HepG2 (cell line): Measurements from ENCODE around the gene PRDM8. TPM values are rescaled to one million over a fixed set of nuclear protein-coding genes. Genes with fewer than 3 reads are reported as not detected.

Experiments
- ATAC-seq: fragments of 200-7000 bp; cut with Tn5 transposase; 3 replicates; pipeline ENCODE4 v1.9.1; 2020; ENCODE audit warnings: mild to moderate bottlenecking, moderate library complexity
- BruUV-seq: library from RNA; stranded (reverse); fragments of 400-500 nt; replicated peaks from 2 replicates; lab custom pipeline; 2021; lab: Mats Ljungman, UMichigan
- CTCF ChIA-PET: fragments of 300-600 bp; formaldehyde crosslinking; extraction: SDS; loops from one replicate; lab custom pipeline; 2021; ENCODE audit warnings: low total read pairs, inconsistent platforms, low intra/inter-chr PET ratio; lab: Yijun Ruan, JAX
- POLR2A ChIA-PET: fragments of 350-600 bp; sonication (Branson Sonifier 250); formaldehyde crosslinking; loops from one replicate; lab custom pipeline; 2020; ENCODE audit warnings: antibody characterized with exemption, inconsistent platforms; lab: Yijun Ruan, JAX
- DNase-seq: peaks from one replicate; pipeline ENCODE4 v3.0.0-alpha.2; 2015; ENCODE audit warnings: low spot score
- FAIRE-seq: peaks from 3 replicates; lab custom pipeline; 2011; peaks lifted over from hg19 to GRCh38; lab: Jason Lieb, UNC
- H2AFZ ChIP-seq: one replicate; pipeline ENCODE4 v1.6.1; 2011; ENCODE audit warnings: low read length, inconsistent platforms
- H3K27ac ChIP-seq: fragments of 300-600 bp; 3 replicates; pipeline ENCODE4 v1.8.0; 2011; ENCODE audit warnings: mixed run types, mild to moderate bottlenecking, mixed read lengths, low read length, inconsistent platforms; ENCODE audit not compliant: insufficient read depth; ENCODE audit errors: extremely low read length
- H3K27me3 ChIP-seq, 2 experiments: fragments of 200-600 bp in 1 of 2; 2 replicates in 1 of 2; 3 replicates in 1 of 2; pipeline versions ENCODE4 v1.6.0 to v1.8.0; 2011; ENCODE audit warnings: low read length in 2 of 2, mild to moderate bottlenecking in 2 of 2, moderate library complexity in 2 of 2, inconsistent platforms in 1 of 2; ENCODE audit not compliant: insufficient read depth in 2 of 2, control insufficient read depth in 1 of 2
- H3K36me3 ChIP-seq, 2 experiments: fragments of 200-600 bp in 1 of 2; replicated peaks in 1 of 2; 2 replicates in 1 of 2; 3 replicates in 1 of 2; pipeline versions ENCODE4 v1.5.1 to v1.8.0; 2011; ENCODE audit warnings: low read length in 2 of 2, inconsistent platforms in 1 of 2; ENCODE audit not compliant: insufficient read depth in 2 of 2, control insufficient read depth in 1 of 2
- H3K4me1 ChIP-seq: 2 replicates; pipeline ENCODE4 v1.5.1; 2012; ENCODE audit warnings: low read length, inconsistent platforms; ENCODE audit not compliant: insufficient read depth
- H3K4me2 ChIP-seq: 2 replicates; pipeline ENCODE4 v1.6.0; 2011; ENCODE audit warnings: low read depth, low read length, inconsistent platforms
- H3K4me3 ChIP-seq, 3 experiments: fragments of 200-600 bp in 1 of 3; sonication (generic), shearing (Covaris generic) in 1 of 3; replicated peaks in 1 of 3; 2 replicates each; pipeline ENCODE4 v1.5.1; 2011 to 2016; ENCODE audit warnings: low read length in 3 of 3, inconsistent platforms in 2 of 3, low read depth in 2 of 3, mild to moderate bottlenecking in 2 of 3, control low read depth in 1 of 3, mixed read lengths in 1 of 3; ENCODE audit not compliant: insufficient read depth in 1 of 3
- H3K79me2 ChIP-seq: one replicate; pipeline ENCODE4 v1.6.1; 2011; ENCODE audit warnings: low read length, inconsistent platforms; ENCODE audit not compliant: insufficient read depth
- H3K9ac ChIP-seq: 2 replicates; pipeline ENCODE4 v1.6.0; 2011; ENCODE audit warnings: mild to moderate bottlenecking, low read depth, low read length, inconsistent platforms; ENCODE audit not compliant: insufficient read depth
- H3K9me3 ChIP-seq: 2 replicates; pipeline ENCODE4 v1.5.1; 2012; ENCODE audit warnings: mild to moderate bottlenecking, low read length
- H4K20me1 ChIP-seq: 2 replicates; pipeline ENCODE4 v1.6.0; 2011; ENCODE audit warnings: inconsistent platforms, mild to moderate bottlenecking, low read length, moderate library complexity; ENCODE audit not compliant: insufficient read depth
- ATF7-NPFF ChIP-seq: sonication (generic); formaldehyde crosslinking; IDR thresholded peaks from 2 replicates; pipeline ENCODE4 v1.8.1; 2023; ENCODE audit warnings: mild to moderate bottlenecking, low read depth, missing genetic modification reagents, moderate library complexity
- CBX2 ChIP-seq, 2 experiments: fragments of 200-600 bp in 1 of 2; sonication (generic); formaldehyde crosslinking in 1 of 2; IDR thresholded peaks; 2 replicates each; pipeline versions ENCODE4 v1.7.0 to v1.8.1; 2018 to 2022; ENCODE audit warnings: low read depth in 2 of 2, low read length in 1 of 2, mild to moderate bottlenecking in 1 of 2, missing genetic modification reagents in 1 of 2
- FOXM1 ChIP-seq: sonication (generic); formaldehyde crosslinking; IDR thresholded peaks from 2 replicates; pipeline ENCODE4 v1.5.0; 2020; ENCODE audit warnings: missing genetic modification reagents
- GMEB2 ChIP-seq: IDR thresholded peaks from 2 replicates; pipeline ENCODE4 v1.6.1; 2016; ENCODE audit warnings: missing biosample characterization, missing genetic modification reagents, low read depth
- GZF1 ChIP-seq: sonication (generic); formaldehyde crosslinking; IDR thresholded peaks from 2 replicates; pipeline ENCODE4 v1.5.1; 2020; ENCODE audit warnings: mild to moderate bottlenecking, missing genetic modification reagents
- HMG20B ChIP-seq: conservative IDR thresholded peaks from 2 replicates; pipeline ENCODE4 v1.6.1; 2016; ENCODE audit warnings: missing genetic modification reagents, missing compliant biosample characterization
- HOXA9 ChIP-seq: sonication (generic); formaldehyde crosslinking; IDR thresholded peaks from 2 replicates; pipeline ENCODE4 v1.8.1; 2022; ENCODE audit warnings: missing genetic modification reagents, mild to moderate bottlenecking, moderate library complexity, borderline replicate concordance
- REPIN1 ChIP-seq: sonication (generic); formaldehyde crosslinking; IDR thresholded peaks from 2 replicates; pipeline ENCODE4 v1.8.0; 2022; ENCODE audit warnings: missing genetic modification reagents, low read depth, mild to moderate bottlenecking, borderline replicate concordance
- RNF2 ChIP-seq: fragments of 450-650 bp; conservative IDR thresholded peaks from 2 replicates; pipeline ENCODE4 v1.6.1; 2016; ENCODE audit warnings: low read depth
- SATB2 ChIP-seq: sonication (generic); formaldehyde crosslinking; IDR thresholded peaks from 2 replicates; pipeline ENCODE4 v1.5.0; 2020; ENCODE audit warnings: missing genetic modification reagents
- SIN3A ChIP-seq: IDR thresholded peaks from 2 replicates; pipeline ENCODE4 v1.6.1; 2011; ENCODE audit warnings: low read depth, mild to moderate bottlenecking, control low read depth, low read length, borderline replicate concordance
- TP53 ChIP-seq: sonication (generic); formaldehyde crosslinking; conservative IDR thresholded peaks from 2 replicates; pipeline ENCODE4 v1.4.0; 2020; ENCODE audit warnings: missing genetic modification reagents
- U2AF1 ChIP-seq: fragments of 200-400 bp; formaldehyde crosslinking; optimal IDR thresholded peaks from 2 replicates; pipeline ENCODE3; 2017; ENCODE audit warnings: mild to moderate bottlenecking, low read depth, low read length
- ZNF224 ChIP-seq: sonication (generic); formaldehyde crosslinking; IDR thresholded peaks from 2 replicates; pipeline ENCODE4 v1.5.0; 2020; ENCODE audit warnings: mild to moderate bottlenecking, missing genetic modification reagents
- ZNF430 ChIP-seq: sonication (generic); formaldehyde crosslinking; IDR thresholded peaks from 2 replicates; pipeline ENCODE4 v1.9.0; 2021; ENCODE audit warnings: mild to moderate bottlenecking, missing genetic modification reagents
- ZNF569 ChIP-seq: sonication (generic); formaldehyde crosslinking; IDR thresholded peaks from 2 replicates; pipeline ENCODE4 v1.5.0; 2020; ENCODE audit warnings: mild to moderate bottlenecking, missing genetic modification reagents, moderate library complexity, borderline replicate concordance
- ZNF615 ChIP-seq: sonication (generic); formaldehyde crosslinking; IDR thresholded peaks from 2 replicates; pipeline ENCODE4 v1.5.0; 2020; ENCODE audit warnings: mild to moderate bottlenecking, missing genetic modification reagents, borderline replicate concordance
- ZNF772 ChIP-seq: sonication (generic); formaldehyde crosslinking; IDR thresholded peaks from 2 replicates; pipeline ENCODE4 v1.5.0; 2020; ENCODE audit warnings: mild to moderate bottlenecking, missing genetic modification reagents
- ZNF784 ChIP-seq: sonication (generic); formaldehyde crosslinking; IDR thresholded peaks from 2 replicates; pipeline ENCODE4 v1.5.1; 2020; ENCODE audit warnings: missing genetic modification reagents, mild to moderate bottlenecking, borderline replicate concordance
- ZNF816 ChIP-seq: sonication (generic); formaldehyde crosslinking; IDR thresholded peaks from 2 replicates; pipeline ENCODE4 v1.8.0; 2022; ENCODE audit warnings: missing genetic modification reagents, mild to moderate bottlenecking, borderline replicate concordance
- WGBS: methylation state at CpG from one replicate; pipeline ENCODE4 v1.1.6; 2017; ENCODE audit warnings: low lambda C conversion rate; 5-methylcytosine and 5-hydroxymethylcytosine counted together
- in situ Hi-C: cut with HindIII; loops from 2 replicates; pipeline ENCODE4 v1.10.0; 2017; ENCODE audit warnings: low pct_unique_long_range_greater_than_20kb; ENCODE audit not compliant: extremely low pct_ligation_motif_present
- intact Hi-C: fragments of 100-400 bp; cut with micrococcal nuclease; formaldehyde crosslinking; loops from one replicate; pipeline ENCODE4 v1.10.0; 2022; ENCODE audit not compliant: unreplicated experiment
- polyA plus RNA-seq, 8 experiments: library from polyadenylated mRNA; depleted of rRNA in 3 of 8; stranded (reverse) in 7 of 8; unstranded in 1 of 8; fragments of >200 nt; fragmentation: Illumina TruSeq in 4 of 8; extraction: Trizol in 4 of 8; gene quantifications; 2 replicates each; pipeline versions ENCODE4 v1.2.1 to v1.2.3, GENCODE V29; 2011 to 2016; ENCODE audit warnings: low read depth in 4 of 8, missing spikeins in 1 of 8, mixed read lengths in 1 of 8; ENCODE audit not compliant: insufficient read depth in 1 of 8
- total RNA-seq, 5 experiments: library from RNA; depleted of rRNA; stranded (reverse); fragments of >200 nt; fragmentation: Illumina TruSeq; extraction: Trizol; gene quantifications; 2 replicates each; pipeline ENCODE4 v1.2.3, GENCODE V29; 2016; ENCODE audit warnings: low read depth in 1 of 5

PRDM8 gene
- total and polyA plus RNA-seq, 2 of the 13 experiments (the other 11 are each of a cell fraction or from before 2014, with no cell fraction given), result 0.09 TPM; not detected in 1

- TF ChIP-seq TP53 (CRISPR knock-in tag) (no peak), HOXA9 (CRISPR knock-in tag) (no peak), U2AF1 (no peak), FOXM1 (CRISPR knock-in tag) (no peak)
Observed at GRCh38 chr4:80154545-80154933, 42.8 kb upstream of the PRDM8 start (continued).

- in situ Hi-C loops, result no loop called here
- no peaks in the 10 kb centered on the region for H4K20me1 ChIP-seq
- DNase-seq, result no peak
- ChIA-PET POLR2A (no interaction called here), CTCF (no interaction called here)
- TF ChIP-seq RNF2, result no peak
- no peak for TF ChIP-seq ZNF784 (CRISPR knock-in tag)
- TF ChIP-seq REPIN1 (CRISPR knock-in tag), result no peak
- no peak for TF ChIP-seq ZNF772 (CRISPR knock-in tag)
- TF ChIP-seq GZF1, result no peak
- no peak for TF ChIP-seq HMG20B (CRISPR knock-in tag)
- TF ChIP-seq ATF7-NPFF, result no peak
- no peak for TF ChIP-seq CBX2 (IDR thresholded peaks at IDR 0.05; ENCODE audit: low read depth, low read length)
- TF ChIP-seq CBX2 (CRISPR knock-in tag; IDR thresholded peaks at IDR 0.05; ENCODE audit: low read depth), result no peak
- no peak for TF ChIP-seq ZNF224 (CRISPR knock-in tag)
- TF ChIP-seq SATB2 (CRISPR knock-in tag), result no peak
- TF ChIP-seq ZNF569 (CRISPR knock-in tag), result no peak
- TF ChIP-seq ZNF430 (CRISPR knock-in tag), result no peak
- no peak for TF ChIP-seq ZNF816
- no peak for TF ChIP-seq ZNF615 (CRISPR knock-in tag)
- no peak for TF ChIP-seq SIN3A
- TF ChIP-seq GMEB2 (CRISPR knock-in tag), result no peak
- H2AFZ ChIP-seq, result no peak overlapping the region
- H3K9ac ChIP-seq, result no peak overlapping the region
- H3K79me2 ChIP-seq, result no peaks in the 10 kb centered on the region
- H3K27me3 ChIP-seq, result no peaks in the 10 kb centered on the region; a peak in 1 of 5 replicates
- no TSS peak for BruUV-seq
- no peak overlapping the region for H3K4me2 ChIP-seq
- no peaks in the 10 kb centered on the region for H3K36me3 ChIP-seq
- whole genome bisulfite sequencing, result 3% methylated on average over 2 of the region's 2 CpGs
- H3K4me3 ChIP-seq, result no peak overlapping the region
- H3K9me3 ChIP-seq, result no peaks in the 10 kb centered on the region
- no peak for FAIRE-seq
- no peak for ATAC-seq
- H3K27ac ChIP-seq, result no peak overlapping the region
- no peaks in the 10 kb centered on the region for H3K4me1 ChIP-seq
- intact Hi-C loops, result no loop called here
Observed at GRCh38 chr4:80155316-80155982, 41.9 kb upstream of the PRDM8 start.
